HG02678 (cell line): Measurements from ENCODE around the gene TENT5A.

Experiments
- ATAC-seq: cut with Tn5 transposase; IDR thresholded peaks from one replicate; pipeline ENCODE4 v1.9.1; 2021; ENCODE audit warnings: mild to moderate bottlenecking, moderate library complexity; ENCODE audit not compliant: unreplicated experiment

Gene TENT5A

DNA sequence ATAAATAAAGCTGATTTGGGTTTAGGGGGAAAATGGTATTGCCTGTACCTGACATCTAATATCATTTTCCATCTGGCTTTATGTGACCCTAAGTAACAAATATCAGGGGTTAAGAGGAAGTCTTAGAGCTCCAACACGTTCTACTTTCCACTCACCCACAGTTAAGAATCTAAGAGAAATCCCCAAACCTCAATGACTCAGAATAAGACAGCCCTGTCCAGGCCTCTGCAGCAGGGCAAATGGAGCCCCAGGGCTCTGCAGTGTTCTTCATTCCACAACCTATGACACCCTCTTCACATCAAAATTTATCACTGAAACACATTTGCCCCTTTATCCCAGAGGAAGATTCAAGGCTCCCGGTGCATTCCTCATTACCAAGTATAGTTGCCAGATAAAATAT is 20.3 kb upstream of the TENT5A start:
- peak; percentile 98 for ATAC-seq

DNA sequence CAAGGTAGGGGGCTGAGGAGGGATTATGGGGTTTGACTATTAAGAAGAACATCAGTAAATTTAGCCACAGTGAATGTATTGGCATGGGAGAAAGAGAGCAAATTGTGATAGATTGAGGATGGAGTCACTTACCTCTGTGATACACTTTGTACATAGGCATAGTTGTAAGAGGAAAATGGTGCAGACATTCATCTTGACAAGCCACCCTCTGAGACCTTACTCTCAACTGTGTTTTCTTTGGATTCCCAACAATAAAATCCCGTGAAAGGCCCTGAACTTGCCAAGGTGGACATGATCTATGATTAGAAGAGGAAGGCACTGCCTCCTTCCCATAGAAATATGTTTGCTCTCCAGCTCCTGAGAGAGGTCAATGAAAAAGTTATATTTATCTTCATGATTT is 18.6 kb upstream of the TENT5A start:
- no peak for ATAC-seq

DNA sequence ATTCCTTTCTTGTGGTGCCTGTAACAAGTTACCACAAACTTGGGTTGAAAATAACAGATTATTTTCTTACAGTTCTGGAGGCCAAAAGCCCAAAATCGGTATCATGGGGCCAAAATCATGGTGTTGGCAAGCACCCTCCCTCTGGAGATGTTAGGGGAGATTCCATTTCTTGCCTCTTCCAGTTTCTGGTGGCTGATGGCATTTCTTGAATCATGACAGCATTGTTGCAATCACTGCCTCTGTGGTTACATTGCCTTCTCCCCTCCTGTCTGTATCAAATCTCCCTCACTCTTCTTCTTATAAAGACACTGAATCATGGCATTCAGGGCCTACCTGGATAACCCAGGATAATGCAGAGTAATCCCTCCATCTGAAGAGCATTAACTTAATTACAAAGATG is 17.9 kb upstream of the TENT5A start:
- no peak for ATAC-seq

GRCh38 chr6:81769824-81770223 is 17.3 kb upstream of the TENT5A start:
- no peak for ATAC-seq

DNA sequence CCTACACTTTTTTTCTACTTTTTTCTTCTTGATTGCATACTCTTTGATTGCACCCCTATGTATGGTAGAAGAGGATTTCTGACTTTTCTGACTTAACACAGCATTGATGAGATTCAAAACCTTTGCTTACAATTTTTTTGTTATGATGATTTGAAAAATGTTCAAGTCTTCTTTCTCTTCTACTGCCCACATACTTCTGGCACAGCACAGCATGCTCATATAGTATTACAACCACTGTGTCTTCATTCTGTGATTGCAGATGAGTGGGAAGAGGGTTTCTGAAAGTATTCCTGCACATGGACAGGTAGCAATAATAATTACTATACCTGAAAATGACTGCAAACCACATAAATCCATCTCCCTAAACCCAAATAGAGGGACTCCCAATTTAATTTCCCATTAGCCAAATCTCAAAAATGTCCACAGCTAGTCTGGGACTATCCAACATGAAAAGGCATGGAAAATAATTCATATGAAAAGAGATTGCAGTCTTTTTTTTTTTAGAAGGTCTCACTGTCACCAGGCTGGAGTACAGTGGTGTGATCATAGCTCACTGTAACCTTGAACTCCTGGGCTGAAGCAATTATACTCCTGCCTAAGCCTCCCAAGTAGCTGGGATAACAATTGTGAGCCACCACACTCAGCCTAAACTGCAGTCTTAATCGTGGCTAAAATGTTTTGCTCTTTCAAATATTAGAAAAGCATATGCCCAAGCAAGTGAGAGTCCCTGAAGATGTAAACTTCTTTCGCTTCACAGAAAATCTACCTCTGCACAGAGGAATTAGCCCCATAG is 15.9 kb upstream of the TENT5A start:
- ATAC-seq: no peak

DNA sequence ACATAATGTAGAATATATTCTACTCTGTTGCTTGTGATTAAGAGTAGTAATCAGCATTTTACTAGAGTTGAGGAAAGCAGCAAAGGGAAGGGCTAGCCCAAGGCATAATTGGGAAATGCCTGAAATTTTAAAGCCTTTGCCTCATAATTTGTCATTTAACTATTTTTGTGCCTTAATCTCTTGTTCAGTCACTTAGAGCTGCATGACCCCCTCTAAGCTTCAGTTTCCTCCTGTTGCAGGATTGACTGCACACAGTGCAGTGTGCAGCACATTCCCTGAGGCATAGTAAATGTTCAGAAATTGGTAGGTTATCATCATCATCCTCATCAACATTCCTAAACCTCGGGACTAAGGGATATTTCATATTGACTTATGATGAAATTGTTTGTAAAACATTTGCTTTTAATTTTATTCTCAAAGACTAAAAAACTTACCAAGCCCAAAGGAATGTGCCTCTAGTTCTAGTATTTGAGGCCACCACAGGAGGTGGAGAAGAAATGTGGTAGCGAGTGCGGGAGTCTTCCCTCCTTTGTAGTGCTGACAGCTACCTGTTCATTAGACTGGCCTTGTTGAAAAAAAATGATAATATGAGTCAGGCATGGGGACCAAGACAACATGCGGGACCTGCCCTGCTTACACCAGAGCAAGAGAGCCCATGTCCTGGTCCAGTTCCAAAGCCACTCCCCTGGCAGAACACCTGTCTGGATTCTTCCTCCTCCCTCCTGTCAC is 14.8 kb upstream of the TENT5A start:
- ATAC-seq: no peak

GRCh38 chr6:81766482-81767069 is 14.1 kb upstream of the TENT5A start:
- peak; percentile 60 for ATAC-seq

DNA sequence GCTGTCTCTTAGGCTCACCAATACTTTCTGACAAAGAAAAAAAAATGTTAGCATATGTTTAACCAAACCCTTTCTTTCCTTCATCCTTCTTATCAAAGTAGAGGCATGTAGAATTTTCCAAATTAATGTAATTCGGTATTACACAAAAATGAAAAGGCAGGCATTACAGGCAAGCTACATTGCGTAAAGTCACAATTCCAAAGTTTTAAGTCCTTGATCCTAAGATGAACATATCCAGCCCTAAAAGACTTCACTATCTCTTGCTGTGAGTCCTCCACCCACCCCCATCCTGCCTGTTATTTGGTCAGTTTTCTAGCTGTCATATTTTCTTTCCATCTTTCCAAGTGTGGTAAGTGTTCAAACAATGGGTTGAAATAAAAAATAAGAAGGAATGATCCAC is 12.1 kb upstream of the TENT5A start:
- ATAC-seq: no peak

DNA sequence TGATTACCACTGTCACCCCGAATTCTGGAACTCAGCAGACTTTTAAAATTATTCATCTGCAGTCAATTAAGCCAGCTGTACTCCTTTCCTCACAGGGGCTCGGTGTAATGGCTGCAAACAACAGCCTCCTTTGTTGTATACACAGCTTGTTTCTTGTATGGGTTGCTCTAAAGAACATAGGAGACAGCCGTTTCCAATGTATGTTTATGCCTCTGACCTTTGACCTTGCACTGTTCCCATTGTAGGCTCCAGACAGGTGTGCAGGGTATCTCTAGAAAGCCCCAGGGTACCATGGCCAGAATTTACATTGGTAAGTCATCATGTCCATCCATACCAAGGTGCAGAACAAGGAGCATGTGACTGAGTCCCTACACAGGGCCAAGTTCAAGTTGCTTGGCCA is 11.5 kb upstream of the TENT5A start:
- ATAC-seq: no peak

GRCh38 chr6:81763051-81763450 is 10.6 kb upstream of the TENT5A start:
- ATAC-seq: no peak

- no peak for ATAC-seq
These were observed 10.1 kb upstream of the TENT5A start for GRCh38 chr6:81762606-81763005.

- ATAC-seq: no peak
These were observed 9.7 kb upstream of the TENT5A start for GRCh38 chr6:81762132-81762531.

- no peak for ATAC-seq
These were observed 8.7 kb upstream of the TENT5A start for GRCh38 chr6:81761197-81761596.

GRCh38 chr6:81759782-81760181 is 7.3 kb upstream of the TENT5A start:
- no peak for ATAC-seq

DNA sequence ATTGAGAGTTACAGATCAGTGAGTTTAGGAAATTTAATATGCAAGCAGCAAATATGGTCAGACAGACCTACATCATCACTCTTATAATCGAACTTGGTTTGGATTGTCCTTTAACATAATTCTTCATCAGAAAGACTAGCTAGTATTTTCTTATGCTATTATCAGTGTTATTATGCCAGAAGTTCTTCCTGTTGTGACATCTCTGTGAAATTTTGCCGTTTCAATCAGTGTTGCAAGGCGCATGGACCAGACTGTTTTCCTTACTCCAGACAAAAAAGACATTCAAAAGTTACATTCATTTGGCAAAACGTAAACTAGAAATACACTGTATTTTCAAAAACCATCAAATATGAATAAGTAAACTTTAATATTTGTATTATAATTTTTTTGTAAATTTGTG is 5.7 kb upstream of the TENT5A start:
- no peak for ATAC-seq

- no peak for ATAC-seq
These were observed 4.2 kb upstream of the TENT5A start for GRCh38 chr6:81756690-81757089.

DNA sequence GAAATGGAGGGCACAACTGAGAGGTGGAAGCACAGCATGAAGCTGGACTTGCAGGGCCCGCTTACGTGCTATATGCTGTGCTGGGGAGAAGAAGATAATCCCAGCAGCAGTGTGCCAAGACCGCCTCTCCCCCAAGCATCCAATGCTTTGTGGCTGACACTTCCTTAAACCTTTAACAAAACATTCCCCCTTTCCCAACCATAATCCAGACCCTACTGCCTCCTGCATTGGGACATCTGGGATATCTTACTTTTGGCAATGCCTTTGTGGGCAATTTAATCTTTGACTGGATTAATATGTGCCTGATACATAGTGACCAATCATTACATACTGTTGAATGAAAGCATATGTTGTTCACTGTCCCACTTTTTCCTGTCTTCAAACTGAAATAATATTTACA is 3.1 kb upstream of the TENT5A start:
- no peak for ATAC-seq

DNA sequence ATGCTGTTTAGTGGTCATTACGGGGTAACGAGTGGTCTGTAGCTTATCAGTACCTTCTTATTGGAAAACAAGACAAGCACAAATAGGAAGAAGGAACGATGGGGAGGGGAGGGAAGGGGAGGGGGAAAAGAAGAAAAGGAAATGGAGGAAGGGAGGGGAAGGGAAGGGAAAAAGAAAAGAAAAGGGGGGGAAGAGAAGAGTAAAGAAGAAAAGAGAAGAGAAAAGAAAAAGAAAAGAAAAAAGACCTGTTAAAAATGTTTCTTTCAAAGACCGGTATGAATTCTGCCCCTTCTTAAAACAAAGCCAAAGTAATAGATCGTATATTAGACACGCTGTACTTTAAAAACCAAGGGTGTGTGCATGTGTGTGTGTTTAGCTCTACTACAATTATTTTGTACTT is 2.4 kb upstream of the TENT5A start:
- ATAC-seq: no peak

- ATAC-seq: peak; percentile 43
These were observed 1.5 kb upstream of the TENT5A start for GRCh38 chr6:81753711-81754577.

GRCh38 chr6:81752921-81753710 is 635 bp upstream of the TENT5A start:
- ATAC-seq: peak; percentile 47
